Mesothelial cell of epicardium (in vitro differentiated cells): ENCODE results near the gene RBM7. TPM values are rescaled to one million over a fixed set of nuclear protein-coding genes. Genes with fewer than 3 reads are reported as not detected.

ENCODE experiments used
- DNase-seq, 2 experiments: peaks; one replicate each; pipeline ENCODE4 v3.0.0; 2021; ENCODE audit warnings: low spot score in 2 of 2; ENCODE audit not compliant: unreplicated experiment in 2 of 2
- H3K27ac Mint-ChIP-seq: 2 replicates; pipeline ENCODE4 v1.8.0; 2021; ENCODE audit warnings: mixed read lengths
- H3K27me3 Mint-ChIP-seq: 2 replicates; pipeline ENCODE4 v1.8.0; 2021; ENCODE audit warnings: low read depth, mixed read lengths
- H3K36me3 Mint-ChIP-seq: 2 replicates; pipeline ENCODE4 v1.8.0; 2021; ENCODE audit warnings: mixed read lengths
- H3K4me1 Mint-ChIP-seq: 2 replicates; pipeline ENCODE4 v1.8.0; 2021; ENCODE audit warnings: mixed read lengths
- H3K4me3 Mint-ChIP-seq: 2 replicates; pipeline ENCODE4 v1.8.0; 2021; ENCODE audit warnings: mild to moderate bottlenecking, moderate library complexity, mixed read lengths
- H3K9me3 Mint-ChIP-seq: 2 replicates; pipeline ENCODE4 v1.8.0; 2021; ENCODE audit warnings: mixed read lengths
- CTCF ChIP-seq: fragments of 200-600 bp; sonication (generic); IDR thresholded peaks from one replicate; pipeline ENCODE4 v1.5.0; 2021; ENCODE audit warnings: antibody characterized with exemption; ENCODE audit not compliant: unreplicated experiment
- total RNA-seq: library from RNA; stranded (reverse); gene quantifications from 3 replicates; pipeline ENCODE4 v1.2.1, GENCODE V29; 2021

RBM7 gene
- total RNA-seq, 1 donor from 2014 or later, result 30.4 TPM

DNA sequence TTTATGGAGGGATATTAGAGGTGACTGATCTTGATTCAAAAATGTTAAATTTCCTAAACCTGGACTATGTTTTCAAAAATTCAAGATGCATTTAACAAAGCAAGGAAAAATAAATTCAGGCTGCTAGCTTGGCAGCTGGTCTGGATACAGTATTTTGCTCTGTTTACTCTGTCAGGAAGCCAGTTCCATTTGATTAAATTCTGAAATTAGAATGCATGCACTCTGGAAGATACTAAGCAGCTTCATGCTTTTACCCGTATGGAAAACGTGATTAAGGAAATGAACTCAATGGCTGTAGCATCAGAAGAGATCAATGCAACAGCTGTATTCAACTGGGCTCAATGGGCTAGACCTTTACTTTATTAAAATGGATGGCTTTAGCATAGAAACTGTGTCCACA lies 14.3 kb upstream of the RBM7 start:
- no peak overlapping the region for H3K27ac Mint-ChIP-seq
- H3K4me3 Mint-ChIP-seq, result no peak overlapping the region
- no peaks in the 10 kb centered on the region for H3K4me1 Mint-ChIP-seq
- no peak for DNase-seq
- no peaks in the 10 kb centered on the region for H3K27me3 Mint-ChIP-seq
- H3K36me3 Mint-ChIP-seq, result peaks cover 7% of the 10 kb centered on the region
- TF ChIP-seq CTCF, result no peak
- peaks cover 13% of the 10 kb centered on the region for H3K9me3 Mint-ChIP-seq

GRCh38 chr11:114386545-114386944 lies 13.9 kb upstream of the RBM7 start:
- no peak overlapping the region for H3K4me3 Mint-ChIP-seq
- no peak overlapping the region for H3K27ac Mint-ChIP-seq
- no peak for DNase-seq
- peaks cover 7% of the 10 kb centered on the region for H3K36me3 Mint-ChIP-seq
- no peaks in the 10 kb centered on the region for H3K27me3 Mint-ChIP-seq
- H3K4me1 Mint-ChIP-seq, result no peaks in the 10 kb centered on the region
- no peak for TF ChIP-seq CTCF
- H3K9me3 Mint-ChIP-seq, result peaks cover 13% of the 10 kb centered on the region

GRCh38 chr11:114392735-114393667 lies 7.5 kb upstream of the RBM7 start:
- Mint-ChIP-seq H3K27ac (no peak overlapping the region), H3K27me3 (no peaks in the 10 kb centered on the region)
- no peak for TF ChIP-seq CTCF

GRCh38 chr11:114395736-114396135 lies 4.7 kb upstream of the RBM7 start:
- DNase-seq, result no peak
- no peaks in the 10 kb centered on the region for H3K27me3 Mint-ChIP-seq
- H3K4me3 Mint-ChIP-seq, result no peak overlapping the region
- no peaks in the 10 kb centered on the region for H3K9me3 Mint-ChIP-seq
- H3K36me3 Mint-ChIP-seq, result no peaks in the 10 kb centered on the region
- H3K27ac Mint-ChIP-seq, result no peak overlapping the region
- no peak for TF ChIP-seq CTCF
- H3K4me1 Mint-ChIP-seq, result peaks cover 26% of the 10 kb centered on the region

More at GRCh38 chr11:114392735-114393667, 7.5 kb upstream of the RBM7 start:
- no peak overlapping the region for H3K4me3 Mint-ChIP-seq
- no peaks in the 10 kb centered on the region for H3K36me3 Mint-ChIP-seq
- H3K9me3 Mint-ChIP-seq, result no peaks in the 10 kb centered on the region
- no peak for DNase-seq
- peaks cover 9% of the 10 kb centered on the region for H3K4me1 Mint-ChIP-seq

- no peak for DNase-seq
- no peaks in the 10 kb centered on the region for H3K9me3 Mint-ChIP-seq
- H3K36me3 Mint-ChIP-seq, result peaks cover under 1% of the 10 kb centered on the region
- peaks cover 30% of the 10 kb centered on the region for H3K4me1 Mint-ChIP-seq
- H3K27me3 Mint-ChIP-seq, result no peaks in the 10 kb centered on the region
- no peak overlapping the region for H3K4me3 Mint-ChIP-seq
- H3K27ac Mint-ChIP-seq, result no peak overlapping the region
- no peak for TF ChIP-seq CTCF
Observed at GRCh38 chr11:114396916-114397315, 3.5 kb upstream of the RBM7 start.
